ENCODE data around the gene SLC45A3.

Gene SLC45A3

GRCh38 chr1:205633421-205633976 lies 46.8 kb downstream of the SLC45A3 start:
- peak; percentile 66 for DNase-seq

- no peak for DNase-seq
Measured at GRCh38 chr1:205632669-205633169, 47.6 kb downstream of the SLC45A3 start.

- peak; percentile 96 for DNase-seq
Measured at GRCh38 chr1:205631768-205632668, 48.3 kb downstream of the SLC45A3 start, which contains the start of gene ELK4. TSS of gene ELK4 (minus strand) at chr1:205632011. CDS start at chr1:205623882, 8,129 bp downstream.

GRCh38 chr1:205631010-205631767 lies 49.1 kb downstream of the SLC45A3 start:
- peak; percentile 57 for DNase-seq

GRCh38 chr1:205630651-205631009 lies 49.7 kb downstream of the SLC45A3 start:
- DNase-seq, result no peak

GRCh38 chr1:205630241-205630640 lies 50.1 kb downstream of the SLC45A3 start:
- DNase-seq, result no peak

- no peak for DNase-seq
Measured at GRCh38 chr1:205629751-205630150, 50.6 kb downstream of the SLC45A3 start.

GRCh38 chr1:205627956-205628355 lies 52.4 kb downstream of the SLC45A3 start:
- DNase-seq, result no peak

GRCh38 chr1:205626216-205626615 lies 54.1 kb downstream of the SLC45A3 start:
- peak; percentile 57 for DNase-seq

- no peak for DNase-seq
Measured at GRCh38 chr1:205623646-205624045, 56.7 kb downstream of the SLC45A3 start.

GRCh38 chr1:205620269-205620668 lies 60.0 kb downstream of the SLC45A3 start:
- DNase-seq, result no peak

GRCh38 chr1:205619376-205619775 lies 60.9 kb downstream of the SLC45A3 start:
- no peak for DNase-seq

GRCh38 chr1:205616563-205617293 lies 63.6 kb downstream of the SLC45A3 start:
- DNase-seq, result no peak

GRCh38 chr1:205615789-205616188 lies 64.5 kb downstream of the SLC45A3 start:
- no peak for DNase-seq

- no peak for DNase-seq
Measured at GRCh38 chr1:205613854-205614412, 66.4 kb downstream of the SLC45A3 start.

GRCh38 chr1:205612556-205612955 lies 67.8 kb downstream of the SLC45A3 start:
- no peak for DNase-seq

- DNase-seq, result no peak
Measured at GRCh38 chr1:205612104-205612503, 68.2 kb downstream of the SLC45A3 start.

- DNase-seq, result no peak
Measured at GRCh38 chr1:205610901-205611466, 69.3 kb downstream of the SLC45A3 start.

GRCh38 chr1:205610036-205610435 lies 70.3 kb downstream of the SLC45A3 start:
- DNase-seq, result no peak

Measured in MV-4-11 (cell line).